HL-60 (cell line): ENCODE data around the gene NRP2.

Source experiments
- DNase-seq, 2 experiments: peaks; one replicate each; pipeline ENCODE4 v3.0.0-alpha.2; 2010 to 2020; ENCODE audit warnings: low read depth in 1 of 2, low spot score in 1 of 2
- H3K27ac ChIP-seq: fragments of 250-450 bp; sonication (Bioruptor Pico); replicated peaks from 2 replicates; pipeline ENCODE4 v1.5.1; 2020; ENCODE audit warnings: mild to moderate bottlenecking, moderate library complexity
- H3K27me3 ChIP-seq: fragments of 250-450 bp; sonication (Bioruptor Pico); 2 replicates; pipeline ENCODE4 v1.5.1; 2021; ENCODE audit warnings: mild to moderate bottlenecking, moderate library complexity; ENCODE audit not compliant: insufficient read depth, poor library complexity, severe bottlenecking
- H3K4me3 ChIP-seq: replicated peaks from 2 replicates; pipeline ENCODE4 v1.5.1; 2011; ENCODE audit warnings: mild to moderate bottlenecking, control low read depth, low read length; ENCODE audit not compliant: insufficient read depth
- CTCF ChIP-seq: IDR thresholded peaks from one replicate; pipeline ENCODE4 v1.5.1; 2011; ENCODE audit warnings: low read length, control low read depth, inconsistent platforms; ENCODE audit not compliant: insufficient read depth
- GABPA ChIP-seq: IDR thresholded peaks from 2 replicates; pipeline ENCODE4 v1.6.1; 2012; ENCODE audit warnings: low read depth
- POLR2AphosphoS5 ChIP-seq: IDR thresholded peaks from 2 replicates; pipeline ENCODE4 v1.6.1; 2012; ENCODE audit warnings: low read depth
- REST ChIP-seq: IDR thresholded peaks from 2 replicates; pipeline ENCODE4 v1.6.1; 2012; ENCODE audit warnings: low read depth; ENCODE audit not compliant: insufficient replicate concordance
- SPI1 ChIP-seq: IDR thresholded peaks from 2 replicates; pipeline ENCODE4 v1.6.1; 2012; ENCODE audit warnings: low read depth, mild to moderate bottlenecking, borderline replicate concordance

NRP2 gene

GRCh38 chr2:205646680-205647079, 35.6 kb upstream of the NRP2 start:
- DNase-seq = no peak
- Histone ChIP-seq H3K27me3 (peaks cover 6% of the 10 kb centered on the region), H3K27ac (no peak overlapping the region), H3K4me3 (no peak overlapping the region)
- TF ChIP-seq POLR2AphosphoS5 (no peak), SPI1 (no peak), REST (no peak), CTCF (no peak), GABPA (no peak)

GRCh38 chr2:205650450-205650849, 31.9 kb upstream of the NRP2 start:
- DNase-seq = no peak
- H3K4me3 ChIP-seq = no peak overlapping the region
- peaks cover 5% of the 10 kb centered on the region for H3K27me3 ChIP-seq
- H3K27ac ChIP-seq = no peak overlapping the region
- TF ChIP-seq SPI1 (no peak), POLR2AphosphoS5 (no peak), REST (no peak), GABPA (no peak), CTCF (no peak)

GRCh38 chr2:205650931-205651330, 31.4 kb upstream of the NRP2 start:
- H3K27ac ChIP-seq = no peak overlapping the region
- DNase-seq = no peak
- no peak overlapping the region for H3K4me3 ChIP-seq
- TF ChIP-seq CTCF (no peak), SPI1 (no peak), GABPA (no peak), REST (no peak), POLR2AphosphoS5 (no peak)
- H3K27me3 ChIP-seq = peaks cover 4% of the 10 kb centered on the region
